ENCODE results near the gene CNTNAP1. TPM values are rescaled to one million over a fixed set of nuclear protein-coding genes. Genes with fewer than 3 reads are reported as not detected.

The CNTNAP1 gene
- total RNA-seq, 1 donor from 2014 or later, result 44.8 TPM

DNA sequence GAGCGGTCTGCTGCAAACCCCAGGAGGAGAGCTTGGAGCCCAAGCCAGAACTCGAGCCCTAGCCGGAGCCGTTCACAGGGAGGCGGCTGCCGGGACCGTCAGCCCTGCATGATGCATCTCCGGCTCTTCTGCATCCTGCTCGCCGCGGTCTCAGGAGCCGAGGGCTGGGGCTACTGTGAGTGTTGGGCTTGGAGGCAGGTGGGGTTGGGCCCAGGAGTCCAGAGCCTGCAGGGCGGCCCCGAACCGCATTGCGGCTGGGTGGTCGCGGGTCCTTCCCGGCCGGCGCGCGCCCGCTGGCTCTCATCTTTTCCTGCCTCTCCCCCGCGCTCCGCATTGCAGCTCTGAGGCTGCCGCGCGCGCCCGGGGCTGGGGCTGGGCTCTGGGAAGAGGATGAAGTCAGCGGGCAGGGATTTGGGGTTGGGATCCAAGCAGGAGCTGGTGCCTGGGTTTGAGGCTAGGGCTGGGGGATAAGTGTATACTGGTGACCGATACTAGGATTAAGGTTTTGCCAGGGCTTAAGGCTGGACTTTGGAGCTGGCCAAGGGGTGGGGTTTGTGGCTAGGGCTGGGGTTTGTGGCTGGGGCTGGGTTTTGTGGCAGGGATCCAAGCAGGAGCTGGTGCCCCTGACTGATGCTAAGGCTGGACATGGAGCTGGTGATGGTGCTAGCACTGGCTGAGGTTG, 532 bp downstream of the CNTNAP1 start:
- Mint-ChIP-seq H3K4me3 (ENCODE audit: unreplicated experiment) (peak overlapping the region; percentile 89), H3K4me1 (ENCODE audit: low read depth, unreplicated experiment) (peaks cover 28% of the 10 kb centered on the region), H3K36me3 (ENCODE audit: unreplicated experiment) (peaks cover 6% of the 10 kb centered on the region), H3K27ac (ENCODE audit: unreplicated experiment) (peak overlapping the region; percentile 84), H3K9me3 (ENCODE audit: unreplicated experiment) (peaks cover 15% of the 10 kb centered on the region), H3K27me3 (ENCODE audit: unreplicated experiment) (peaks cover 24% of the 10 kb centered on the region)
- TF ChIP-seq, protein P1, sequence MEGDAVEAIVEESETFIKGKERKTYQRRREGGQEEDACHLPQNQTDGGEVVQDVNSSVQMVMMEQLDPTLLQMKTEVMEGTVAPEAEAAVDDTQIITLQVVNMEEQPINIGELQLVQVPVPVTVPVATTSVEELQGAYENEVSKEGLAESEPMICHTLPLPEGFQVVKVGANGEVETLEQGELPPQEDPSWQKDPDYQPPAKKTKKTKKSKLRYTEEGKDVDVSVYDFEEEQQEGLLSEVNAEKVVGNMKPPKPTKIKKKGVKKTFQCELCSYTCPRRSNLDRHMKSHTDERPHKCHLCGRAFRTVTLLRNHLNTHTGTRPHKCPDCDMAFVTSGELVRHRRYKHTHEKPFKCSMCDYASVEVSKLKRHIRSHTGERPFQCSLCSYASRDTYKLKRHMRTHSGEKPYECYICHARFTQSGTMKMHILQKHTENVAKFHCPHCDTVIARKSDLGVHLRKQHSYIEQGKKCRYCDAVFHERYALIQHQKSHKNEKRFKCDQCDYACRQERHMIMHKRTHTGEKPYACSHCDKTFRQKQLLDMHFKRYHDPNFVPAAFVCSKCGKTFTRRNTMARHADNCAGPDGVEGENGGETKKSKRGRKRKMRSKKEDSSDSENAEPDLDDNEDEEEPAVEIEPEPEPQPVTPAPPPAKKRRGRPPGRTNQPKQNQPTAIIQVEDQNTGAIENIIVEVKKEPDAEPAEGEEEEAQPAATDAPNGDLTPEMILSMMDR (IDR thresholded peaks at IDR 0.05; ENCODE audit: partially characterized antibody, unreplicated experiment), result no peak
- peak; percentile 79 for DNase-seq

DNA sequence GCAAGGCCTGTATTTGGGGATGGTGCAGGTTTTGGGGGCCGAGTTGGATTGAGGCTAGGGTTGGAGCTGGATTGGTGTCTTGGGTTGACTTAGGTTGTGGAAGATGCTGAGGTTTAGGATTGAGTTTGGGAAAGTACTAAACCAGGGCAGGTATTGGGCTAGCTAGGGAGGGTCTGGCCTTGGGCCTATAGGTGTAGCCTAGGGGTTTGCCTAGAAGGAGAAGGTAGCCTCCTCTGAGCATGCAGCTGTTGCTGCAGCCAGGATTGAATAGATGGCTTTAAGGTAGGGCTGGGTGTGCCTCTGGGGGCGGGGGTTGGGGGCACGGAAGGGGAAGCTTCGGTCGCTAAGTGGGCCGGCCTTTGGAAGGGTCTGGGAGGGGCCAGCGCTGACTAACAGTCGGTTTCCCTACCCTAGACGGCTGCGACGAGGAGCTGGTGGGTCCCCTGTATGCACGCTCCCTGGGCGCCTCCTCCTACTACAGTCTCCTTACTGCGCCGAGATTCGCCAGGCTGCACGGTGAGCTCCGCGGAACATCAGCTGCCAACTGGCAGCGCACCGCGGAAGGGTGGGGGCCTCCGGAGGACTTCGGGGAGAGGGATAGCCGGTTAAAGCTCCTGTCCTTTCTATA, 1.2 kb downstream of the CNTNAP1 start:
- TF ChIP-seq, protein P1 (IDR thresholded peaks at IDR 0.05; ENCODE audit: partially characterized antibody, unreplicated experiment), result no peak
- H3K36me3 Mint-ChIP-seq (ENCODE audit: unreplicated experiment), result peaks cover 6% of the 10 kb centered on the region
- peak overlapping the region; percentile 84 for H3K27ac Mint-ChIP-seq (ENCODE audit: unreplicated experiment)
- H3K4me1 Mint-ChIP-seq (ENCODE audit: low read depth, unreplicated experiment), result peaks cover 25% of the 10 kb centered on the region
- DNase-seq, result peak; percentile 54
- H3K9me3 Mint-ChIP-seq (ENCODE audit: unreplicated experiment), result peaks cover 12% of the 10 kb centered on the region
- H3K4me3 Mint-ChIP-seq (ENCODE audit: unreplicated experiment), result peak overlapping the region; percentile 89
- H3K27me3 Mint-ChIP-seq (ENCODE audit: unreplicated experiment), result peaks cover 22% of the 10 kb centered on the region

DNA sequence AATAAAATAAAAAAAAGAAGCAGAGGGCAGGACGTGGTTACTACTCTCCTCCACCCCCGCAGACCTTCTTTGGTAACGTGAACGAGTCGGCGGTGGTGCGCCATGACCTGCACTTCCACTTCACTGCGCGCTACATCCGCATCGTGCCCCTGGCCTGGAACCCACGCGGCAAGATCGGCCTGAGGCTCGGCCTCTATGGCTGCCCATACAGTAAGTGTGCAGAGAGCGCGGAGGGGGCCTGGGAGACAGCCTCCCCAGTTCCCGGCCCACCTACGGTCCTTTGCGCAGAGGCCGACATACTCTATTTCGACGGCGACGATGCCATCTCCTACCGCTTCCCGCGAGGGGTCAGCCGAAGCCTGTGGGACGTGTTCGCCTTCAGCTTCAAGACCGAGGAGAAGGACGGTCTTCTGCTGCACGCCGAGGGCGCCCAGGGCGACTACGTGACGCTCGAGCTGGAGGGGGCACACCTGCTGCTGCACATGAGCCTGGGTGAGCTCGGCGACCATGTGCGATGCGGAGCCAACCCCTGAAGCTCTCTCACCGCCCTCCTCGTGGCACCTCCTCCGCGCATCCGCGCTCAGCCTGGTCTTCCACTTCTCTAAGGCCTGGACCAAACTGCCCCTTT, 2.7 kb downstream of the CNTNAP1 start:
- Mint-ChIP-seq H3K9me3 (ENCODE audit: unreplicated experiment) (peaks cover 13% of the 10 kb centered on the region), H3K4me3 (ENCODE audit: unreplicated experiment) (peak overlapping the region; percentile 55), H3K27ac (ENCODE audit: unreplicated experiment) (peak overlapping the region; percentile 28), H3K36me3 (ENCODE audit: unreplicated experiment) (peaks cover 6% of the 10 kb centered on the region), H3K27me3 (ENCODE audit: unreplicated experiment) (peaks cover 20% of the 10 kb centered on the region), H3K4me1 (ENCODE audit: low read depth, unreplicated experiment) (peaks cover 24% of the 10 kb centered on the region)
- TF ChIP-seq, protein P1 (IDR thresholded peaks at IDR 0.05; ENCODE audit: partially characterized antibody, unreplicated experiment), result no peak
- DNase-seq, result no peak

DNA sequence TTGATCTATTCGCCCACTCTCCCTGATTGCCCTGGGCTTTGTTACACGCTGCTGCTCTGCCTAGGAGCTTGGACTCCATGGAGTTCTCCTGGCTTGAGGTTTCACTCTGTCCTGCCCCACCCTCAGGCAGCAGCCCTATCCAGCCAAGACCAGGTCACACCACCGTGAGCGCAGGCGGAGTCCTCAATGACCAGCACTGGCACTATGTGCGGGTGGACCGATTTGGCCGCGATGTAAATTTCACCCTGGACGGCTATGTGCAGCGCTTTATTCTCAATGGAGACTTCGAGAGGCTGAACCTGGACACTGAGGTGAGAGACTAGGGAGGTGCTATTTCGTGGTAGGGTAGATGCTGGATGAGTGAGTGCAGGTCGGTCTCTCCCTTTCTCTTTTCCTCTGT, 3.5 kb downstream of the CNTNAP1 start:
- TF ChIP-seq, protein P1 (IDR thresholded peaks at IDR 0.05; ENCODE audit: partially characterized antibody, unreplicated experiment), result no peak
- Mint-ChIP-seq H3K4me3 (ENCODE audit: unreplicated experiment) (peak overlapping the region; percentile 55), H3K36me3 (ENCODE audit: unreplicated experiment) (peaks cover 6% of the 10 kb centered on the region), H3K27ac (ENCODE audit: unreplicated experiment) (peak overlapping the region; percentile 28), H3K27me3 (ENCODE audit: unreplicated experiment) (peaks cover 17% of the 10 kb centered on the region), H3K9me3 (ENCODE audit: unreplicated experiment) (peaks cover 10% of the 10 kb centered on the region), H3K4me1 (ENCODE audit: low read depth, unreplicated experiment) (peaks cover 21% of the 10 kb centered on the region)
- no peak for DNase-seq
